Measurements from ENCODE around the gene POLD3. TPM values are rescaled to one million over a fixed set of nuclear protein-coding genes. Genes with fewer than 3 reads are reported as not detected.

The POLD3 gene
- total RNA-seq, 1 experiment from 2014 or later = 49.7 TPM

- no peak for TF ChIP-seq CTCF (IDR thresholded peaks at IDR 0.05; ENCODE audit: insufficient read depth in 1 of 2, low read depth in 1 of 2, low read length in 1 of 2, severe bottlenecking in 1 of 2, unreplicated experiment in 1 of 2)
- no peak for DNase-seq
- CTCF ChIA-PET = no interaction called here
- H3K36me3 ChIP-seq (ENCODE audit: control insufficient read depth, insufficient read depth, low read length) = peaks cover 4% of the 10 kb centered on the region
- no peaks in the 10 kb centered on the region for H3K9me3 ChIP-seq
- H3K4me1 ChIP-seq = no peaks in the 10 kb centered on the region
- Mint-ChIP-seq H3K4me3 (ENCODE audit: unreplicated experiment) (no peak overlapping the region), H3K27ac (ENCODE audit: unreplicated experiment) (no peak overlapping the region), H3K36me3 (ENCODE audit: insufficient read depth, unreplicated experiment) (peaks cover 47% of the 10 kb centered on the region), H3K4me1 (ENCODE audit: low read depth, unreplicated experiment) (no peaks in the 10 kb centered on the region), H3K27me3 (ENCODE audit: insufficient read depth, unreplicated experiment) (no peaks in the 10 kb centered on the region), H3K9me3 (ENCODE audit: unreplicated experiment) (no peaks in the 10 kb centered on the region)
- BruUV-seq (replicated peaks) = no TSS peak
- H3K4me3 ChIP-seq (ENCODE audit: low read depth, low read length) = no peak overlapping the region
- intact Hi-C loops (cut with micrococcal nuclease; ENCODE audit: unreplicated experiment) = no loop called here
- POLR2A ChIA-PET = no interaction called here
- H3K27me3 ChIP-seq (replicated peaks; ENCODE audit: control insufficient read depth, insufficient read depth, low read length) = no peaks in the 10 kb centered on the region
Observed at GRCh38 chr11:74642912-74643311, 50.5 kb downstream of the POLD3 start.

DNA sequence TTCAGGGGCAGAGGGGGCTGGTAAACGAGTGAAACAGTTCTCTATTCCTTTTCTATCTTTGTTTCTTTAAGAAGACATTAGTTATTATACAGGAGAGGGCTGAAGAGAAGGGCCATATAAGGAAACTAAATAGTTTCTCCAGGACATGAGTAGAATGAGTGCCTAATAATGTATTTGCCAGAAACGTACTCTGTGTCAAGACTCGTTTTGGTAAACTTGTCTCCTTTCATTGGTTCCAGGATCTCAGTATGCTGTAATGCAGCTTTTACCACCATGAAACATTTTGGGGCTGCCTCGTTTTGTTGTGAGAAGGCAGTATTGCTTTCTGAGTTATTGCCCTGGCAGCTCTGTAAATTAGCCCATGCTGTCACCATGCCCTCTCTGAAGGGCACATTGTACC, 51.7 kb downstream of the POLD3 start:
- no peak overlapping the region for H3K27ac Mint-ChIP-seq (ENCODE audit: unreplicated experiment)
- no peaks in the 10 kb centered on the region for H3K9me3 ChIP-seq
- no peak for TF ChIP-seq CTCF (IDR thresholded peaks at IDR 0.05; ENCODE audit: insufficient read depth in 1 of 2, low read depth in 1 of 2, low read length in 1 of 2, severe bottlenecking in 1 of 2, unreplicated experiment in 1 of 2)
- no peaks in the 10 kb centered on the region for H3K9me3 Mint-ChIP-seq (ENCODE audit: unreplicated experiment)
- no peaks in the 10 kb centered on the region for H3K27me3 ChIP-seq (replicated peaks; ENCODE audit: control insufficient read depth, insufficient read depth, low read length)
- H3K36me3 Mint-ChIP-seq (ENCODE audit: insufficient read depth, unreplicated experiment) = peaks cover 41% of the 10 kb centered on the region
- ChIA-PET CTCF (no interaction called here), POLR2A (no interaction called here)
- H3K4me1 ChIP-seq = no peaks in the 10 kb centered on the region
- H3K4me1 Mint-ChIP-seq (ENCODE audit: low read depth, unreplicated experiment) = no peaks in the 10 kb centered on the region
- H3K4me3 Mint-ChIP-seq (ENCODE audit: unreplicated experiment) = no peak overlapping the region
- no peak for DNase-seq
- H3K36me3 ChIP-seq (ENCODE audit: control insufficient read depth, insufficient read depth, low read length) = peaks cover 4% of the 10 kb centered on the region
- intact Hi-C loops (cut with micrococcal nuclease; ENCODE audit: unreplicated experiment) = no loop called here
- H3K27me3 Mint-ChIP-seq (ENCODE audit: insufficient read depth, unreplicated experiment) = no peaks in the 10 kb centered on the region
- no TSS peak for BruUV-seq (replicated peaks)
- no peak overlapping the region for H3K4me3 ChIP-seq (ENCODE audit: low read depth, low read length)

GRCh38 chr11:74646215-74646614, 53.8 kb downstream of the POLD3 start:
- Mint-ChIP-seq H3K36me3 (ENCODE audit: insufficient read depth, unreplicated experiment) (peaks cover 29% of the 10 kb centered on the region), H3K4me3 (ENCODE audit: unreplicated experiment) (no peak overlapping the region), H3K27ac (ENCODE audit: unreplicated experiment) (no peak overlapping the region), H3K27me3 (ENCODE audit: insufficient read depth, unreplicated experiment) (no peaks in the 10 kb centered on the region), H3K9me3 (ENCODE audit: unreplicated experiment) (no peaks in the 10 kb centered on the region), H3K4me1 (ENCODE audit: low read depth, unreplicated experiment) (no peaks in the 10 kb centered on the region)
- POLR2A ChIA-PET = no interaction called here
- Histone ChIP-seq H3K9me3 (no peaks in the 10 kb centered on the region), H3K27me3 (replicated peaks; ENCODE audit: control insufficient read depth, insufficient read depth, low read length) (no peaks in the 10 kb centered on the region), H3K36me3 (ENCODE audit: control insufficient read depth, insufficient read depth, low read length) (peaks cover 2% of the 10 kb centered on the region; the same call in 1 of the 2 replicates), H3K4me3 (ENCODE audit: low read depth, low read length) (no peak overlapping the region), H3K4me1 (no peaks in the 10 kb centered on the region)
- no peak for DNase-seq
- no peak for TF ChIP-seq CTCF (IDR thresholded peaks at IDR 0.05; ENCODE audit: insufficient read depth in 1 of 2, low read depth in 1 of 2, low read length in 1 of 2, severe bottlenecking in 1 of 2, unreplicated experiment in 1 of 2)
- no TSS peak for BruUV-seq (replicated peaks)
- CTCF ChIA-PET = no interaction called here
- intact Hi-C loops (cut with micrococcal nuclease; ENCODE audit: unreplicated experiment) = no loop called here

Data from Caco-2 (cell line).